GM20431 (cell line): ENCODE data around the gene CPNE5.

Source experiments
- in situ Hi-C: fragments of 300-500 bp; cut with MseI, MboI; formaldehyde crosslinking; loops from one replicate; pipeline ENCODE4 v1.15.0; 2020; ENCODE audit warnings: low sequenced_read_pairs; ENCODE audit not compliant: unreplicated experiment

CPNE5 gene

GRCh38 chr6:36797653-36798052 lies 41.6 kb downstream of the CPNE5 start:
- in situ Hi-C loops: no loop called here

GRCh38 chr6:36797055-36797454 lies 42.2 kb downstream of the CPNE5 start:
- in situ Hi-C loops: no loop called here

- in situ Hi-C loops: no loop called here
These were observed 44.6 kb downstream of the CPNE5 start for GRCh38 chr6:36794713-36795065.

- in situ Hi-C loops: no loop called here
These were observed 45.1 kb downstream of the CPNE5 start for GRCh38 chr6:36793913-36794712.

GRCh38 chr6:36793296-36793912 lies 45.8 kb downstream of the CPNE5 start:
- in situ Hi-C loops: no loop called here

GRCh38 chr6:36791521-36792135 lies 47.6 kb downstream of the CPNE5 start:
- in situ Hi-C loops: no loop called here

DNA sequence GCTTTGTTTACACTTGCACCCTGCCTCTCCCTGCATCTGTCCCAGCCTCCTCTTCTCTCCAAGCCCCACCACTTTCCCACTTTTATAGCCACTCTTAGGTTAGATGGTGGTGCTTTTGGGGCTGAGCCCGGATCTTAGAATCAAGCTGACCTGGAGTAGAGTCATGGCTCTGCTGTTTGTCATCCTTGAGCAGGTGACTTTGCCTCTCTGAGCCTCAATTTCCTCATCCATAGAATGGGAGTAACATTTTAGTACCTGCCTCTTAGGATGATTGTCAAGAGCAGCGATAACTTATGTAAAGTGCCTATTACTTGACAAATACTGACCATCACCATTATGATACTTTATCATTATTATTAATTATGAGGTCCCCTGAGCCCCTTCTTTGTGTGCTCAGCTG lies 48.2 kb downstream of the CPNE5 start:
- in situ Hi-C loops: no loop called here

GRCh38 chr6:36788768-36789167 lies 50.5 kb downstream of the CPNE5 start:
- in situ Hi-C loops: no loop called here

GRCh38 chr6:36788186-36788585 lies 51.1 kb downstream of the CPNE5 start:
- in situ Hi-C loops: no loop called here

- in situ Hi-C loops: no loop called here
These were observed 52.0 kb downstream of the CPNE5 start for GRCh38 chr6:36787210-36787609.

- in situ Hi-C loops: no loop called here
These were observed 53.1 kb downstream of the CPNE5 start for GRCh38 chr6:36786055-36786675.

DNA sequence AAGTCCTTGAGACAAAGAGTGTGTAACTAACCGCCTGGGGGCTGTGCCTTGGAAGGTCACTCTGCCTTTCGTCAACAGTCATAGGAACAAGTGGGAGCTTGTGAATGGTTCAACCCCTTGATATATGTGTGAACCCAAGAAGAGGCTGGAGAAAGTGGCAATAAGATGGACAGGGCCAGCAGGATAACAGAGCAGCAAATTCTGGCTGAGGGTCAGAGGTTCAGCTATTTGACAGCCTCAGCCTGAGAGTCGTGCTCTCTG lies 54.9 kb downstream of the CPNE5 start:
- in situ Hi-C loops: no loop called here

DNA sequence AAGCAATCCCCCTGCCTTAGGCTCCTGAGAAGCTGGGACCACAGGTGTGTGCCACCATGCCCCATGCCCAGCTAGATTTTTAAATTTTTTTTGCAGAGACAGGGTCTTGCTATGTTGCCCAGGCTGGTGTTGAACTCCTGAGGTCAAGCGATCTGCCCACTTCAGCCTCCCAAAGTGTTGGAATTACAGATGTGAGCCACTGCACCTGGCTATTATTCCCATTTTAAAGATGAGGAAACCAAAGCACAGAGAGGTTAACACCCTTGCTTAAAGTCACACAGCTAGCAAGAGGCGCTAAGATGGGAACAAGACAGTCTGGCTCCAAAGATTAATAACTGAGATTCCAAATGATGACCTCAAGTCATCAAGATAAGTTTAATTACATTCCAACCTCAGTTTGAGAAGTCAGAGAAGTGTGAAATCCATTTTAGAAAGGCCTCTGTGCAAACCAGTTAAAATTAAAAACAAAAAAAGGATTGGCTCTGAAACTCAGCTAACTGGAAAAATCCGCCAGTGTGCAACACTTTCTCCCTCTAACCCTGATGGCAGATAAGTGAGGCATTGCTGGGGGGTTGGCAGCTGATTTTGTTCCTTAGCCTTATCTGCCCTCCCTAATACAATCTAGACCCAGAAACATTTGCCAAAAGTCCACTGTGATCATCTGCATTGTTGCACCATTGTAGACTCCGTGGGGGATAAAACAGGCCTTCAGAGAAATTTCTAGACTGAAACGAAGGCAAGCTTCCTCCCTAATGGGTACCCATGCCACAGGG lies 55.5 kb downstream of the CPNE5 start:
- in situ Hi-C loops: no loop called here

DNA sequence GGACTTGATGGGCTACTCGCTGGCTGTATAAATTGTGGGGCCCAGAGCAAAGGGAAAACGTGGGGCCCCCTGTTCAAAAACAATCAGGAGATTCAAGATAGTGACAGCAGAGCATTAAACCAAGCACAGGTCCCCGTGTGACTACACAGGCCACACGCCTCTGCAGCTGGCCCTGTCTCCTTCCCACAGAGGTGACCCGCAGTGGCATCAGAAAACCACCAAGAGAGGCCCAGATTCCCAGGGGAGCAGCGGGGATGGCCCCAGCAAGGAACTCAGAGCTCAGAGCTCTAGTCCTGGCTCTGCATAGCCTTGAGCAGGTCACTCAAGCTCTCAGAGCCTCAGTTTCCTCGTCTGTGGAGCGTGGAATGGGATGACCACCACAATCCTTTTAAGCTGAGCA lies 57.6 kb downstream of the CPNE5 start:
- in situ Hi-C loops: no loop called here

- in situ Hi-C loops: no loop called here
These were observed 58.6 kb downstream of the CPNE5 start for GRCh38 chr6:36780442-36781177.

DNA sequence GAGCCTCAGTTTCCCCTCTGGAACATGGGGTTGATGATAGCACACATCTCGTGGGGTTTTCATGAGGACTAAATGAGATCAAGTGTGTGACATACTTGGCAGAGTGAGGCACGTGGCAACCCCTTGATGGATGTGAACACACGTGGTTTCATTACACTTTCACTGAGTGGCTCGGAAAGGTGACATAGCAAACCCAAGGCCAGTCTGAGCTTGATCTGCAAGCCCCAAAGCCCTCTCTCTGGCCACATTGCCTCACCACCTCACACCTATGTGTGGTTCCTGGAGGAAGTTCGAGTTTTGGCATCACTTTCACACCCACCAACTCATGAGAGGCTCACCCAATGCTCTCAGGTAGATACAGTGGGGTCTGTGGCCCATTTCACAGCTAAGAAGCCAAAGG lies 60.0 kb downstream of the CPNE5 start:
- in situ Hi-C loops: no loop called here

GRCh38 chr6:36777801-36778200 lies 61.4 kb downstream of the CPNE5 start:
- in situ Hi-C loops: no loop called here

DNA sequence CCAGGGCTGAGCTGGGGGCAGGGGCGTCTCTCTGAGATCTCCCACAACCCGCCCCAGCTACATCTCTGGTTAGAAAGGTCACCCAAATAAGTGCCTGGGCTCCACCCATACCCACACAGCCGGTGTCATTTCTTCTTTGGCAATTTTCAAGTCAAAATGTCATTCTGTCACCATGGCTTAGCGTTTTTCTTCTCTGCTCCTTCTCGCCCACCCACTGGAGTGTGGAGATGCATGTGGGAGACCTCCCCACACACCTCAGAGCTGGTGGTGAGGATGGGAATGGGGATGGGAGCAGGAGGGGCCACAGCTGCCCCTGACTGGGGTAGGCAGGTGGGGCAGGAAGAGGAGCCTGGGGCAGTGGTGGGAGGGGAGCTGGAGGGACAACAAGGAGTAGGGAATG lies 63.1 kb downstream of the CPNE5 start:
- in situ Hi-C loops: no loop called here

DNA sequence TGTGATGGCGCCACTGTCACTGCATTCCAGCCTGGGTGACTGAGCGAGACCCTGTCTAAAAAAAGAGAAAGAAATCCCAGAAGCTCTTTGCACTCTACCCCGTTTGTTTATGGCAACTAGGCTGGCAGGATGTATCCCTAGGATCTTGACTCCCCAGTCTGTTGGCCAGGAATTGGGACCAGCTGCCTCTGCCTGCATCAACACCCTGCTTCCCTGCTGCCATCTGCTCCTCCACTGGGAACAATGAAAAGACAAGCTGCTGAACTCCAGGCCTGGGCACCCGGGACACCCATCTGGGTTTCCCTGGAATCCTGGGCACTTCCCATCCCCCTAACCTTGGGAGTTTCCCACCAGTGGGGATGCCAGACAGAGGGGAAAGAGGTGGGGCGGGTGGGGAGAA lies 64.9 kb downstream of the CPNE5 start:
- in situ Hi-C loops: loop anchor here (25.0 kb wide), 1 partner anchor 438 kb away; no protein-coding TSS in a partner anchor

- in situ Hi-C loops: loop anchor here (25.0 kb wide), 1 partner anchor 440 kb away; no protein-coding TSS in a partner anchor
These were observed 66.8 kb downstream of the CPNE5 start for GRCh38 chr6:36772397-36772796.
